GM23248 (cell line): ENCODE results near the gene SND1.

ENCODE experiments used
- EZH2 ChIP-seq: fragments of 200-600 bp; sonication (generic); IDR thresholded peaks from 2 replicates; pipeline ENCODE4 v1.6.1; 2018; ENCODE audit warnings: antibody characterized with exemption, mild to moderate bottlenecking; ENCODE audit not compliant: insufficient read depth, poor library complexity, severe bottlenecking
- EZH2phosphoT487 ChIP-seq: fragments of 200-600 bp; sonication (generic); IDR thresholded peaks from 2 replicates; pipeline ENCODE4 v1.6.1; 2018; ENCODE audit warnings: antibody characterized with exemption, moderate library complexity, mild to moderate bottlenecking, low read depth; ENCODE audit not compliant: insufficient read depth

- TF ChIP-seq EZH2 (no peak), EZH2phosphoT487 (no peak)
Observed at GRCh38 chr7:127986581-127987521, 334.9 kb downstream of the SND1 start.
